ENCODE data around the gene SCLY.

DNA sequence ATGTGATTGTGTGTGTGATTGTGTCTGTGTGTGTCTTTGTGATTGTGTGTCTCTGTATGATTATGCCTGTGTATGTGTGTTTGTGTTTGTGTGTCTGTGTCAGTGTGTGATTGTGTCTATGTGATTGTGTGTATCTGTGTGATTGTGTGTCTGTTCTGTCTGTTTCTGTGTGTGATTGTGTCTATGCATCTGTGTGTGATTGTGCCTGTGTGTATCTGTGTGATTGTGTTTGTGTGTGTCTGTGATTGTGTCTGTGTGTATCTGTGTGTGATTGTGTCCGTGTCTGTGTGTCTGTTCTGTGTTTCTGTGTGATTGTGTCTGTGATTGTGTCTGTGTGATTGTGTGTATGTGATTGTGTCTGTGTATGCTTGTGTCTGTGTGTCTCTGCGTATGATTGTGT lies 65.5 kb downstream of the SCLY start:
- TF ChIP-seq, protein P1, sequence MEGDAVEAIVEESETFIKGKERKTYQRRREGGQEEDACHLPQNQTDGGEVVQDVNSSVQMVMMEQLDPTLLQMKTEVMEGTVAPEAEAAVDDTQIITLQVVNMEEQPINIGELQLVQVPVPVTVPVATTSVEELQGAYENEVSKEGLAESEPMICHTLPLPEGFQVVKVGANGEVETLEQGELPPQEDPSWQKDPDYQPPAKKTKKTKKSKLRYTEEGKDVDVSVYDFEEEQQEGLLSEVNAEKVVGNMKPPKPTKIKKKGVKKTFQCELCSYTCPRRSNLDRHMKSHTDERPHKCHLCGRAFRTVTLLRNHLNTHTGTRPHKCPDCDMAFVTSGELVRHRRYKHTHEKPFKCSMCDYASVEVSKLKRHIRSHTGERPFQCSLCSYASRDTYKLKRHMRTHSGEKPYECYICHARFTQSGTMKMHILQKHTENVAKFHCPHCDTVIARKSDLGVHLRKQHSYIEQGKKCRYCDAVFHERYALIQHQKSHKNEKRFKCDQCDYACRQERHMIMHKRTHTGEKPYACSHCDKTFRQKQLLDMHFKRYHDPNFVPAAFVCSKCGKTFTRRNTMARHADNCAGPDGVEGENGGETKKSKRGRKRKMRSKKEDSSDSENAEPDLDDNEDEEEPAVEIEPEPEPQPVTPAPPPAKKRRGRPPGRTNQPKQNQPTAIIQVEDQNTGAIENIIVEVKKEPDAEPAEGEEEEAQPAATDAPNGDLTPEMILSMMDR (conservative IDR thresholded peaks at IDR 0.05; ENCODE audit: low read length): no peak
- no peak for TF ChIP-seq EZH2phosphoT487 (IDR thresholded peaks at IDR 0.05; ENCODE audit: borderline replicate concordance)
